Liver (tissue), 3 donors: Measurements from ENCODE around the gene CYB5A.

Experiments used
- GABPA ChIP-seq, 2 donors: IDR thresholded peaks in 1 of 2; conservative IDR thresholded peaks in 1 of 2; 2 replicates each; pipeline ENCODE4 v1.6.1; 2016; ENCODE audit warnings: antibody characterized with exemption in 2 of 2, mild to moderate bottlenecking in 1 of 2, moderate library complexity in 1 of 2
- TF ChIP-seq, protein P1 (sequence below): IDR thresholded peaks from 2 replicates; pipeline ENCODE4 v1.6.1; 2016; ENCODE audit warnings: antibody characterized with exemption
- TF ChIP-seq, protein P2 (sequence below): fragments of 150-350 bp; IDR thresholded peaks from 2 replicates; pipeline ENCODE4 v1.5.1; 2017; ENCODE audit warnings: improper control_type of control experiment, low read depth, low read length; ENCODE audit not compliant: missing input control
- donor health status: healthy.
- donor health status: healthy.

DNA sequence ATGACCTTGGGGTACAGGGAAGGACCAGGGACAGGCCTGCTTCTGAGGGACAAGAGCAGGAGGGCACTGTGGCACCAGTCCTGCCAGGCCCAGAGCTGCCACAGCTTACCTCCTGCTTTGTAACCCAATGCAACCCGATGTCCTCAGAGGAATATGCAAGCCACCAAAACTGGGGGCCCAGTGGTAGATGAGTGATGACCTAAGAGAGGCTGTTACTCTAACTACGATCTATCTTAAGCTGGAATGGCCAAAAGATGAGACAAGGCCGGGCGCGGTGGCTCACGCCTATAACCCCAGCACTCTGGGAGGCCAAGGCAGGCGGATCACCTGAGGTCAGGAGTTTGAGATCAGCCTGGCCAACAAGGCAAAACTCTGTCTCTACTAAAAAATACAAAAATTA is 12.8 kb downstream of the CYB5A start:
- TF ChIP-seq, protein P1, sequence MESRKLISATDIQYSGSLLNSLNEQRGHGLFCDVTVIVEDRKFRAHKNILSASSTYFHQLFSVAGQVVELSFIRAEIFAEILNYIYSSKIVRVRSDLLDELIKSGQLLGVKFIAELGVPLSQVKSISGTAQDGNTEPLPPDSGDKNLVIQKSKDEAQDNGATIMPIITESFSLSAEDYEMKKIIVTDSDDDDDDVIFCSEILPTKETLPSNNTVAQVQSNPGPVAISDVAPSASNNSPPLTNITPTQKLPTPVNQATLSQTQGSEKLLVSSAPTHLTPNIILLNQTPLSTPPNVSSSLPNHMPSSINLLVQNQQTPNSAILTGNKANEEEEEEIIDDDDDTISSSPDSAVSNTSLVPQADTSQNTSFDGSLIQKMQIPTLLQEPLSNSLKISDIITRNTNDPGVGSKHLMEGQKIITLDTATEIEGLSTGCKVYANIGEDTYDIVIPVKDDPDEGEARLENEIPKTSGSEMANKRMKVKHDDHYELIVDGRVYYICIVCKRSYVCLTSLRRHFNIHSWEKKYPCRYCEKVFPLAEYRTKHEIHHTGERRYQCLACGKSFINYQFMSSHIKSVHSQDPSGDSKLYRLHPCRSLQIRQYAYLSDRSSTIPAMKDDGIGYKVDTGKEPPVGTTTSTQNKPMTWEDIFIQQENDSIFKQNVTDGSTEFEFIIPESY: no peak
- TF ChIP-seq, protein P2, sequence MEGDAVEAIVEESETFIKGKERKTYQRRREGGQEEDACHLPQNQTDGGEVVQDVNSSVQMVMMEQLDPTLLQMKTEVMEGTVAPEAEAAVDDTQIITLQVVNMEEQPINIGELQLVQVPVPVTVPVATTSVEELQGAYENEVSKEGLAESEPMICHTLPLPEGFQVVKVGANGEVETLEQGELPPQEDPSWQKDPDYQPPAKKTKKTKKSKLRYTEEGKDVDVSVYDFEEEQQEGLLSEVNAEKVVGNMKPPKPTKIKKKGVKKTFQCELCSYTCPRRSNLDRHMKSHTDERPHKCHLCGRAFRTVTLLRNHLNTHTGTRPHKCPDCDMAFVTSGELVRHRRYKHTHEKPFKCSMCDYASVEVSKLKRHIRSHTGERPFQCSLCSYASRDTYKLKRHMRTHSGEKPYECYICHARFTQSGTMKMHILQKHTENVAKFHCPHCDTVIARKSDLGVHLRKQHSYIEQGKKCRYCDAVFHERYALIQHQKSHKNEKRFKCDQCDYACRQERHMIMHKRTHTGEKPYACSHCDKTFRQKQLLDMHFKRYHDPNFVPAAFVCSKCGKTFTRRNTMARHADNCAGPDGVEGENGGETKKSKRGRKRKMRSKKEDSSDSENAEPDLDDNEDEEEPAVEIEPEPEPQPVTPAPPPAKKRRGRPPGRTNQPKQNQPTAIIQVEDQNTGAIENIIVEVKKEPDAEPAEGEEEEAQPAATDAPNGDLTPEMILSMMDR: no peak
- TF ChIP-seq GABPA (IDR thresholded peaks at IDR 0.05 in 1 of 2, conservative IDR thresholded peaks at IDR 0.05 in 1 of 2): no peak
